CD4-positive, alpha-beta T cell treated with Interleukin-15 for 4 hours (primary cell): ENCODE data around the gene SERPINB4.
"Not testable (repeated sequence)": the region's sequence is repeated elsewhere in the genome, so short reads cannot be mapped to it uniquely, and the experiment has no call there.

Source experiments
- DNase-seq: peaks from one replicate; pipeline ENCODE4 v3.0.0-alpha.2; 2020; ENCODE audit warnings: low spot score

The SERPINB4 gene

GRCh38 chr18:63644142-63644541 lies at the start of gene SERPINB4:
Gene SERPINB4, minus strand, starts transcription at chr18:63644256. Its CDS starts 679 bp downstream, at chr18:63643577.
- not testable (repeated sequence) for DNase-seq

- DNase-seq, result no peak
Observed at GRCh38 chr18:63689064-63689463, 45.0 kb upstream of the SERPINB4 start.

- DNase-seq, result no peak
Observed at GRCh38 chr18:63686871-63687270, 42.8 kb upstream of the SERPINB4 start.

GRCh38 chr18:63684718-63685117 lies 40.7 kb upstream of the SERPINB4 start:
- DNase-seq, result no peak

GRCh38 chr18:63683890-63684289 lies 39.8 kb upstream of the SERPINB4 start:
- DNase-seq, result no peak

- no peak for DNase-seq
Observed at GRCh38 chr18:63683152-63683551, 39.1 kb upstream of the SERPINB4 start.

- DNase-seq, result no peak
Observed at GRCh38 chr18:63681449-63682340, 37.6 kb upstream of the SERPINB4 start.

- no peak for DNase-seq
Observed at GRCh38 chr18:63679820-63680606, 36.0 kb upstream of the SERPINB4 start.

- DNase-seq, result no peak
Observed at GRCh38 chr18:63677500-63678225, 33.6 kb upstream of the SERPINB4 start.

- DNase-seq, result no peak
Observed at GRCh38 chr18:63676526-63677323, 32.7 kb upstream of the SERPINB4 start.

GRCh38 chr18:63664571-63664970 lies 20.5 kb upstream of the SERPINB4 start:
- DNase-seq, result no peak

GRCh38 chr18:63661750-63662149 lies 17.7 kb upstream of the SERPINB4 start, which contains the start of gene SERPINB3:
Gene SERPINB3, minus strand, starts transcription at chr18:63661893. Its CDS starts 677 bp downstream, at chr18:63661216.
- not testable (repeated sequence) for DNase-seq

GRCh38 chr18:63658920-63659319 lies 14.9 kb upstream of the SERPINB4 start:
- not testable (repeated sequence) for DNase-seq

- DNase-seq, result not testable (repeated sequence)
Observed at GRCh38 chr18:63650271-63650670, 6.2 kb upstream of the SERPINB4 start.

GRCh38 chr18:63648241-63648640 lies 4.2 kb upstream of the SERPINB4 start:
- no peak for DNase-seq

- DNase-seq, result no peak
Observed at GRCh38 chr18:63646936-63647335, 2.9 kb upstream of the SERPINB4 start.

GRCh38 chr18:63644694-63645093 lies 638 bp upstream of the SERPINB4 start:
- DNase-seq, result not testable (repeated sequence)

- not testable (repeated sequence) for DNase-seq
Observed at GRCh38 chr18:63642668-63643356, 1.2 kb downstream of the SERPINB4 start.

- DNase-seq, result not testable (repeated sequence)
Observed at GRCh38 chr18:63641157-63641680, 2.8 kb downstream of the SERPINB4 start.

- no peak for DNase-seq
Observed at GRCh38 chr18:63637703-63638102, 6.4 kb downstream of the SERPINB4 start.
